ENCODE data around the gene ROBO2. TPM values are rescaled to one million over a fixed set of nuclear protein-coding genes. Genes with fewer than 3 reads are reported as not detected.

Gene ROBO2
- total and polyA plus RNA-seq, 10 of the 15 experiments (the other 5 are each of a cell fraction or from before 2014, with no cell fraction given), result 0.22 to 2.5 (median 0.81) TPM

- Histone ChIP-seq H3K27me3 (replicated peaks in 1 of 2; ENCODE audit: control insufficient read depth in 2 of 2, insufficient read depth in 2 of 2, low read length in 1 of 2) (no peaks in the 10 kb centered on the region), H3K9ac (ENCODE audit: control insufficient read depth, insufficient read depth, low read length) (no peak overlapping the region), H3K79me2 (ENCODE audit: control insufficient read depth, insufficient read depth, low read length) (no peaks in the 10 kb centered on the region), H3K27ac (ENCODE audit: control insufficient read depth, insufficient read depth) (no peak overlapping the region), H4K20me1 (ENCODE audit: control insufficient read depth, insufficient read depth) (no peaks in the 10 kb centered on the region), H3K9me3 (replicated peaks; ENCODE audit: control insufficient read depth, insufficient read depth, low read length) (no peaks in the 10 kb centered on the region), H3K4me2 (ENCODE audit: control insufficient read depth, insufficient read depth) (no peak overlapping the region), H3K4me1 (ENCODE audit: control insufficient read depth, insufficient read depth, low read length) (no peaks in the 10 kb centered on the region), H2AFZ (ENCODE audit: control insufficient read depth, low read depth, low read length) (no peak overlapping the region), H3K36me3 (ENCODE audit: control insufficient read depth in 2 of 2, insufficient read depth in 2 of 2, low read length in 1 of 2) (no peaks in the 10 kb centered on the region), H3K4me3 (no peak overlapping the region)
- no peak for TF ChIP-seq FOXM1 (IDR thresholded peaks at IDR 0.05; ENCODE audit: low read depth, low read length)
- no peak for TF ChIP-seq ZNF592 (IDR thresholded peaks at IDR 0.05)
- TF ChIP-seq NFYA (IDR thresholded peaks at IDR 0.05; ENCODE audit: borderline replicate concordance, low read depth, low read length), result no peak
- no peak for TF ChIP-seq ELK1 (IDR thresholded peaks at IDR 0.05; ENCODE audit: low read depth, low read length)
- TF ChIP-seq PRDM15 (CRISPR knock-in tag; IDR thresholded peaks at IDR 0.05), result no peak
- no TSS peak for BruUV-seq (replicated peaks)
- intact Hi-C loops (cut with micrococcal nuclease; ENCODE audit: unreplicated experiment), result no loop called here
- CTCF ChIA-PET, result no interaction called here
- FAIRE-seq (no peak), DNase-seq (ENCODE audit: low read depth, low spot score) (no peak), ATAC-seq (no peak)
- in situ Hi-C loops (cut with MboI), result no loop called here
- POLR2A ChIA-PET, result no interaction called here
- RAD21 ChIA-PET (ENCODE audit: unreplicated experiment), result no interaction called here
- SMC1A ChIA-PET (ENCODE audit: uncharacterized antibody, unreplicated experiment), result no interaction called here
- 0% methylated on average over 1 of the region's 1 CpG for WGBS (ENCODE audit: insufficient coverage, insufficient replicate concordance, low lambda C conversion rate, missing lambda C conversion rate)
Measured at GRCh38 chr3:77489216-77489615, 449.3 kb downstream of the ROBO2 start.

All from GM12878 (cell line).